CD4-positive, alpha-beta T cell treated with Interleukin-4 for 1 hour (primary cell): ENCODE measurements around the gene SLC7A6OS.

Experiments
- DNase-seq, 2 donors: peaks; one replicate each; pipeline ENCODE4 v3.0.0-alpha.2; 2020 to 2022

SLC7A6OS gene

GRCh38 chr16:68275611-68276191 is 35.0 kb downstream of the SLC7A6OS start:
- DNase-seq = peak; percentile 48 to 68

DNA sequence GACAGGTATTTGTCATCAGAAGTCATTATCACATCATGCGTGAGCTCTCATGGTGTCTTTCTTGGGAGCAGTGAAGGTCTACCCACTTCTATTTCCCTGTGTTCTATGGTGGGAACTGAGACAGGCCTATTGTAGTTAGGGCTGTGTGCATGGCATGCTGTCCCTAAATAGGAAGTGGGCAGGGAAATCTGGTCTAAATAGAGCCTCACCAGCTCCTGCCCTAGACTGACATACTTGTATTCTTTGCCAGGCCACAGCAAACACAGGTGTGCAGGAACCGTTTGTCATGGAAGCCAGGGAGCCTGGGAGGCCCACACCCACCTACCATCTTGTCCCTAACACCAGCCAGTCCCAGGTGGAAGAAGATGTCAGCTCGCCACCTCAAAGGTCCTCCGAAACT is 36.3 kb downstream of the SLC7A6OS start:
- no peak for DNase-seq

GRCh38 chr16:68273896-68274295 is 36.9 kb downstream of the SLC7A6OS start:
- DNase-seq = no peak

DNA sequence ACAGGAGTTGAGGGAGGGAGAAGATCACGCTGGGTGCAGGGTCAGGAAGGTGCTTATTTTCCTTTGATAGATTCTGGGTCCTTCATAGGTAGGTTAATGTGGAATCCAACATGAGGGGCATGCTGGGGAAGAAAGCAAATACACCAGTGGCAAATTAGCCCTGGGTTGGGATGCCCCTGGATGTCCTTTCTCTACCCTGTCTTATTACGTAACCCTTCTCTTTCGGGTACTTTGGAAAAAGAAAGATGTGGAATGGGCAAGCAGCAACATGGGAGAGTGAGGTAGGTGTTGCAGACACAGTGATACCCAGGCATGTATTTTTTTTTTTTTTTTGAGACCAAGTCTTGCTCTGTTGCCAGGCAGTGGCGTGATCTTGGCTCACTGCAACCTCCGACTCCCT is 37.3 kb downstream of the SLC7A6OS start:
- DNase-seq = no peak

DNA sequence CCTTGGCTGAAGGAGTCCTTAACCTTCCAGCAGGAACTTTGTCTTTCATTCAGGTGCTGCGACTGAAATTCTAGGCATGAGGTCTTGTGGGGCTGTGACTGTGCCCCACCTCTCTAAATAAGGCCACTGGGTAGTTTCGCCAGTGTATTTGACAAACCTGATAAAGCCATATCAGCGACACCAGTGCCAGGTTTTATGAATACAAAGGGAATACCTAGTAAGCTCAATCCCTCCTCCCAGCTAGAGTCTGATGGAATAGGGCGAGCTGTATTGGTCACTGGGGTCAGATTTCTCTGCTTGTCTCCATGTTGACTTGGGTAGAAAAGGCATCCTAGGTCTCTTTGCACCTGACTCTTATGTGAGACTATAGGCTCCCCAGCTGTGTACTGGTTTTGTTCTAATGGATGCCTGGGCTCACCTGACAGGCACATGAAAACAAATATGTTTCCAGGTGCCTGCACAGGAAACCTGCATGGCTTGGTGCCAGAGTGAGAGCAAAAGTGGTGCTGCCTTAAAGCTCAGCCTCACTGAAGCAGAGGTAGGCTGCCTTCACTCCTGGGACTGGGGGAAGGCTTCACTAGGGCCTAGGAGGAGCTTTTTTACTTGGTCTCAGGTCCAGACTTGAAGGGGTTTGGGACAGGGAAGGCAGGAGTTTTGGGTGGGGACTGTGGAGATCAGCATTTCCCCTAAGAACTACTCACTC is 38.1 kb downstream of the SLC7A6OS start:
- DNase-seq = peak; percentile 57 to 62

DNA sequence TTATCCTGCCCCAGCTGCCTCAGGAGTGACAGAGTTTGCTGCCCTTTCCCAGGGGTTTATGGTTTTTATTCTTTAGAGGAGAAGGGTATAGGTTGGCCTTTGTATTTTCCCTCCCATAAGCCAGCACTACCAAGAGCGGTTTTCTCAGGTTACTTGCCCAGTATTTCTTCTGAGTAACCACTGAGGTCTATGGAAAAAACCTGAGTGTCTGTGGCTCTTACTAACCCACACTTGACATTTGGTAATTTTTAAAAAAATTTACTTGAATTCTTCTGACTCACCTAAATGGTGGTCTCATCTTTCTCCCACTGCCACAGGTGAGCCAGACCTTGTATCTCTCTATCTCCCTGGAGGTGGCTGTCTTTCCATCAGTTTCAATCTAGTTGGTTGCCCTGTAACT is 40.4 kb downstream of the SLC7A6OS start:
- peak in 1 of 2 donors; percentile 48 for DNase-seq

DNA sequence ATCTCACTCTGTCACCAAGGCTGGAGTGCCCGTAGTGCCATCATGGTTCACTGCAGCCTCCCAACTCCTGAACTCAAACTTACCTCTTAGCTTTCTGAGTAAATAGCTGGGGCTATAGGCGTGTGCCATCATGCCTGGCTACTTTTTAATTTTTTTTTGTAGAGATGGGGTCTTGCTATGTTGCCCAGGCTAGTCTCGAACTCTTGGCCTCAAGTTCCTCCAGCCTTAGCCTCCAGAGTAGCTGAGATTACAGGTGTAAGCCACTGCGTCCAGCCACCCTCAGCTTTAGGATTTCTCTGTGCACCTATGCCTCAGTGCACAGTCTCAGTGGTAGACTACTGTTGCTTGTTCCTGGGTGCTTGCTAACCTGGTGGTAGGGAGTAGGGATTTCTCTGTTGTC is 41.0 kb downstream of the SLC7A6OS start:
- no peak for DNase-seq

DNA sequence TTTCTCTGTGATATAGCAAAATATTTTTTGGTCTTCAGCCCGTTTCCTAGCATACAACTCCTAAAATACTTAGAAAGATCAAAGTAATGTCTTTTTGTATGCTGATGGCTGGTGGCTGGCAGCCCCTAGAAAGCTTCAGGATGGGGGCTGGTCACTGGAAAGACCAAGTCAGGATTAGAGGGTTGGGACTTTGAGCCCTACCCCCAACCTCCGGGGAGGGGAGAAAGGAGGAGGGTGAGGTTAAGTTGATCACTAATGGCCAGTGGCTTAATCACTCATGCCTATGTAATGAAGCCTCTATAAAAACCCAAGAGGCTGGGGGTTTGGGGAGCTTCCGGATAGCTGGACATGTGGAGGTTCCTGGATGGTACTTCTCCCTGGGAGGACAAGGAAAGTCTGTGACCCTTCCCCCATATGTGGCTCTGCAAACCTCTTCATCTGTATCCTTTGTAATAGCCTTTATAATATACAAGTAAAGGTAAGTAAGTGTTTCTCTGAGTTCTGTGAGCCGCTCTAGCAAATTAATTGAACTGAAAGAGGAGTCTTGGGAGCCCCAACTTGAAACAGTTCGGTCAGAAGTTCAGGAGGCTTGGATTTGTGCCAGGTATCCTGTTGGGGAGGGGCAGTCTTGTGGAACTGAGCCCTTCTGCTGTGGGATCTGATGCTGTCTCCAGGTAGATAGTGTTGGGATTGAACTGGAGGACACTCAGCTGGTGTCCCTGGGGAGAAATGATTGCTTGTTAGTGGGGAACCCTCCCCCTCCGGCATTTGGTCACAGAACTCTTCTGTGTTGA is 42.9 kb downstream of the SLC7A6OS start:
- no peak for DNase-seq

DNA sequence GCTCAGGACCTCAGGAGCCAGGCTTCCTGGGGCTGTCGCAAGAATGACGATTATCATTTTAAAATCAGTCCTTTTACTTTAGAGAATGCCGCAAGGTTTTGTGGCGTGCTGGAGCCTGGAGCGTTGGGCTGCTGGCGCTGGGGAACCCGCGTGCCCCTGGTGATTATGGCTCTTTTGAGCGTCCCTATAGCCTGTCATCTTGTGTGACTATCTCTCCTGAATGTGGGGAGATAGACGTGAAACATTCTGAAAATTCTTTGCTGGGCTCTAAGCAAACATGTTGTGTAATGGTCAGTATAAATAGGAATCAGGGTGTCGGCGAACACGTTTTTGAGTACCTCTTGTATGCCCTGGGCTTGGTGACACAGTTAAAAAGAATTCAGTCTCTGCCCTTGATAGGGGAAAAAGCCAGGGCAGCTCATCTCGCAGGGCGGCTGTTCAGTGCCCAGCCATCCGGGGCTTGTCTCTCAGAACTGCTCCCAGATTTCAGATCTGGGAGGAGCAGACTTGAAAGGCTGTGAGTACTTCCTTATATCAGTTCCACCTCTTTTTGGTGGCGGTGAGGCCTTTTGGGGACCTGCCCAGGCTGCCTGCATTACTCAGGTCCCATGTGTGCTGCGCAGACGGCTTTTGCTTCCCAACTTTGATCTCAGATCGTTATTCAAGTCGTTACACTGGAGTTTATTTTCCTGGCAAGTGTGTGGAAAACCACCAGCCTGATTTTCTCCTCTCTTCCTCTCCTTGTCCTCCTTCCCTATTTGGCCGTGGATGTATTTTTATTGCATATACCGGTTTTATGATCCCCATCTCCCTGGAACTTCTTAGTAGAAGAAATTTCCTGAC is 45.4 kb downstream of the SLC7A6OS start:
- DNase-seq = peak; percentile 50 to 51

GRCh38 chr16:68264128-68265077 is 46.3 kb downstream of the SLC7A6OS start, which contains the start of gene SLC7A6:
TSS of gene SLC7A6 (plus strand) at chr16:68264526. CDS start at chr16:68274727, 10,201 bp downstream.
- DNase-seq = peak; percentile 84 to 85

- no peak for DNase-seq
These were observed 47.1 kb downstream of the SLC7A6OS start for GRCh38 chr16:68263559-68264127.

GRCh38 chr16:68259007-68259825 is 51.5 kb downstream of the SLC7A6OS start:
- DNase-seq = no peak

DNA sequence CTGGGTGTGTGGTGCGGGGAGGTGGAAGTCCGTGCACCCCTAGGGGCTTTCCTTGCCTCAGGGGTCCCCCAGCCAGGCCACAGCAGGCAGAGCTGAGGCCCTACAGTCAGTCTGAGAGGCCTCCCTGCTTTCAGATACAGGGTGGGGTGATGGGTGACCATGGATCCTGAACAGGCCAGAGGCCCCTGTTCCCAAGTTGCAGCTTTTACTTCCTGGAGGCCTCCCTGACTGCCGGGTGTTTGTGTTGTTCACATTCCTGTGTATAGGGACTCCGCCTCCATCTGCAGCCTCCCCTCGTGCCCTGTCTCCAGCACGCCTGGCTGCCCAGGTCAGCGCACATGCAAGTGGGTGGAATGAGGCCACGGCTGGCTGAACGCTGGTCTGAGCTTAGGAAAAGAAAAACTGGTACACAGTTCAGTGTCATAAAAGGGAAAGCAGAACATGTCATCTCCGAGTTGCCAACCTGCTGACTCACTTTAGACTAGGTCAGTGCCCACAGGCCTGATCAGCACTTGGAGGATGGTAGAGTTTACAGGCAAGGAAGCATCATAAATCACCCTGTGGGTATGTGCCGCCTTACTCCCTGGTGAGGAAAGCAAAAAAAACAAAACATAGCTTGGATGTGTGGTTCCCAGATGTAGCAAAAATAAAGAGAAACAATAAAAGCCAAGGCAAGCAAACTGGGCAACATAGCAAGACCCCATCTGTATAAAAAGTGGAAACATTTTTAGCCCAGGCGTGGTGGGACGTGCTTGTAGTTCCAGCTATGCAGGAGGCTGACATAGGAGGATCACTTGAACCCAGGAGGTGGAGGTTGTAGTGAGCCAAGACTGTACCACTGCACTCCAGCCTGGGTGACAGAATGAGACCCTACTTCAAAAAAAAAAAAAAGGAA is 52.6 kb downstream of the SLC7A6OS start:
- no peak for DNase-seq

- DNase-seq = peak in 1 of 2 donors; percentile 43
These were observed 53.4 kb downstream of the SLC7A6OS start for GRCh38 chr16:68257251-68257905.

DNA sequence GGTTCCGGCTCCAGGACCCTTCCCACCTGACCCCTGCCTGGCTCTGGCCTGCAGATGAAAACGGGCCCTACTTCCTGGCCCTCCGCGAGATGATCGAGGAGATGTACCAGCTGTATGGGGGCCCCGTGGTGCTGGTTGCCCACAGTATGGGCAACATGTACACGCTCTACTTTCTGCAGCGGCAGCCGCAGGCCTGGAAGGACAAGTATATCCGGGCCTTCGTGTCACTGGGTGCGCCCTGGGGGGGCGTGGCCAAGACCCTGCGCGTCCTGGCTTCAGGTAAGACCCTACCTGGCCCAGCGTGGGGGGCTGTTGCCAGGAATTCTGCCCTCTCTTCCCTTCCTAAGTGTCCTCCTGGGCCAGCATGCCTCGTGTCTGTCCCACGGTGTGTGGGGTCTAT is 55.0 kb downstream of the SLC7A6OS start:
- no peak for DNase-seq

GRCh38 chr16:68253721-68254120 is 57.0 kb downstream of the SLC7A6OS start:
- no peak for DNase-seq

DNA sequence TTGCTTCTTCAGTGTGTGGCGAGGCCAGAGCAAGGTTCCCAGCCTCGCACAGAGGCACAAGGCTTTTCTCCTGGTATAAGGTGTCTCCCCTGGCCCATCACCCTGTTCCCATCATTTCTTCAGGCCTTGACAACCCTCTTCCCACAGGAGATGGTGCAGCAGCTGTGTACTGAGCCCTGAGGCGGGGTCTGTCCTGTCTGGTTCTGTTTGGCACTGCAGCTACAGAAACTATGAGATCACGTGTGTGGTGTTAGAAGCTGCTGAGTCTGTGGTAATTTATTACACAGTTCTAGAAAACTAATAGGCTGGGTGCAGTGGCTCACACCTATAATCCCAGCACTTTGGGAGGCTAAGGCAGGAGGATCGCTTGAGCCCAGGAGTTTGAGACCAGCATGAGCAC is 58.4 kb downstream of the SLC7A6OS start:
- DNase-seq = no peak

GRCh38 chr16:68251832-68252231 is 58.9 kb downstream of the SLC7A6OS start:
- DNase-seq = no peak

GRCh38 chr16:68250951-68251350 is 59.8 kb downstream of the SLC7A6OS start:
- no peak for DNase-seq
